ENCODE data around the gene ARHGAP22.

Gene ARHGAP22

DNA sequence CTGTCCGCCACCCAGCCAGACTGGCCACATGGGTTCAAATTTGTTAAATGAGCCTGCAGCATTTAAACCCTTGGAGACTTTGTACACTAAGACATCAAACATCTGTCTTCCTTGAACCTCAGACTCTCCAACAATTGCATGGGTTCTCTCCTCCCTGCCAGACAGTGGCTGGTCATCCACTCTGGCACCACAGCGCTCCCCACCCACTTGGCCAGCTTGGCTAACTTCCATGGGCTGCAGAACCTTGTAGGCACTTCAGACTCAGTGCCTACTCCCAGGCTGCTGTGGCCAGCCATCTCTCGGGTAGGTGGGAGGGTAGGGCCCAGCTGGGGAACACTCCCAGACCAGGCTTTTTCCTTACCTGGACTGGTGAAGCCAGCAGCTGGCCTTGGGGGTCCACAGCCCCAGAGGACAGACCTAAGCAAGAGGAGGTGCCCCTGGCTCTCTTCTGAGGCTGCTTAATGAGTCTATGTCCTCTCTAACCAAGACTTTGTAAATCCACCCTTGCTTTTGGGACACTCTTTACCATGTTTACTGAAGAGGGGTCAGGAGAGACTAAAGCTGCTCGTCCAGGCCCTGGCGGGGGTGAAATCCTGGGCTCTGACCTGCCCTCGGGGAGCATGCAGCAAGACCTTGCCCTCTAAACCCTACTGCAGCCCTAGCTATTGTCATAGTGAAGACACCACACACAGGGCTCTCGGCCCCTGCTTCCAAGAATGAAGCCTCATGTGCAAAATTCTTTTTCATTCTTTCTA lies 82.7 kb downstream of the ARHGAP22 start:
- TF ChIP-seq, protein P1, sequence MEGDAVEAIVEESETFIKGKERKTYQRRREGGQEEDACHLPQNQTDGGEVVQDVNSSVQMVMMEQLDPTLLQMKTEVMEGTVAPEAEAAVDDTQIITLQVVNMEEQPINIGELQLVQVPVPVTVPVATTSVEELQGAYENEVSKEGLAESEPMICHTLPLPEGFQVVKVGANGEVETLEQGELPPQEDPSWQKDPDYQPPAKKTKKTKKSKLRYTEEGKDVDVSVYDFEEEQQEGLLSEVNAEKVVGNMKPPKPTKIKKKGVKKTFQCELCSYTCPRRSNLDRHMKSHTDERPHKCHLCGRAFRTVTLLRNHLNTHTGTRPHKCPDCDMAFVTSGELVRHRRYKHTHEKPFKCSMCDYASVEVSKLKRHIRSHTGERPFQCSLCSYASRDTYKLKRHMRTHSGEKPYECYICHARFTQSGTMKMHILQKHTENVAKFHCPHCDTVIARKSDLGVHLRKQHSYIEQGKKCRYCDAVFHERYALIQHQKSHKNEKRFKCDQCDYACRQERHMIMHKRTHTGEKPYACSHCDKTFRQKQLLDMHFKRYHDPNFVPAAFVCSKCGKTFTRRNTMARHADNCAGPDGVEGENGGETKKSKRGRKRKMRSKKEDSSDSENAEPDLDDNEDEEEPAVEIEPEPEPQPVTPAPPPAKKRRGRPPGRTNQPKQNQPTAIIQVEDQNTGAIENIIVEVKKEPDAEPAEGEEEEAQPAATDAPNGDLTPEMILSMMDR (IDR thresholded peaks at IDR 0.05; ENCODE audit: low read depth, low read length, missing control alignments), result no peak
- H3K4me3 ChIP-seq (replicated peaks; ENCODE audit: low read depth, low read length), result no peak overlapping the region
- no peak for DNase-seq (ENCODE audit: extremely low read depth, low read depth)

DNA sequence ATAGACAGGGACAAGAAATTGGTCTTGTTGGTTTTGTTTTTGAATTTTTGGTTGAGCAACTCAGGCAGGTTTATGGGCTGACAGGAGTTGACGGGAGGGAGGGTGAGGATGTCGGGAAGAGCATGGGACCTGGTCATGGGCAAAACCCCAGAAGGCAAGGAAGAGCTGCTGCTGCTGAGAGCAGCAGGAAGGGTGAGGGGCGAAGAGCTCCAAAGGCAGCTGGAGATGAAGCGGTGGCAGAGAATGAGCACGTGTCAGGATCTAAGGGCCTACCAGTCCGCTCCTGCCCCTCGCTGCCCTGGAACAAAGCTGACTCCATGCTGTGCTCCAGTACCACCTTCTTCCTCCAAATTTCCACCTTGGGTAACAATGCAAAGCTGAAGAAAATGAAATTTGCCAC lies 84.3 kb downstream of the ARHGAP22 start:
- H3K4me3 ChIP-seq (replicated peaks; ENCODE audit: low read depth, low read length), result no peak overlapping the region
- no peak for DNase-seq (ENCODE audit: extremely low read depth, low read depth)
- TF ChIP-seq, protein P1 (IDR thresholded peaks at IDR 0.05; ENCODE audit: low read depth, low read length, missing control alignments), result no peak

DNA sequence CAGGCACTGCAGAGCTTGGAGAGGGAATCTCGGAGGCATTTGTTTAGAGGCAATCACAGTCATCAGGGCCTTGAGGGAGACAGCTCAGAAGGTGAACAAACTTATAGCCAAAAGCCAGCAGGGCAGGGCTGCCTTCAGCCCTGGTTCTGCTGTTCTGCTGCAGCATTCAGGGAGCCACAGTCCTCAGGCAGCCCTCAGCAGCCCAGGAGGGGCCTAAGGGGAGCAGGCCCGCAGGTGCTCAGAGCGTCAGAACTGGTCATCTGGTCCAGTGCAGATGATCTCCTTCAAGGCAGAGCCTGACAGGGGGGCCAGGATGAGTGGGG lies 84.7 kb downstream of the ARHGAP22 start:
- no peak overlapping the region for H3K4me3 ChIP-seq (replicated peaks; ENCODE audit: low read depth, low read length)
- TF ChIP-seq, protein P1 (IDR thresholded peaks at IDR 0.05; ENCODE audit: low read depth, low read length, missing control alignments), result no peak
- DNase-seq (ENCODE audit: extremely low read depth, low read depth), result no peak

GRCh38 chr10:48519481-48520183 lies 85.2 kb downstream of the ARHGAP22 start:
- TF ChIP-seq, protein P1 (IDR thresholded peaks at IDR 0.05; ENCODE audit: low read depth, low read length, missing control alignments), result no peak
- no peak overlapping the region for H3K4me3 ChIP-seq (replicated peaks; ENCODE audit: low read depth, low read length)
- DNase-seq (ENCODE audit: extremely low read depth, low read depth), result no peak

DNA sequence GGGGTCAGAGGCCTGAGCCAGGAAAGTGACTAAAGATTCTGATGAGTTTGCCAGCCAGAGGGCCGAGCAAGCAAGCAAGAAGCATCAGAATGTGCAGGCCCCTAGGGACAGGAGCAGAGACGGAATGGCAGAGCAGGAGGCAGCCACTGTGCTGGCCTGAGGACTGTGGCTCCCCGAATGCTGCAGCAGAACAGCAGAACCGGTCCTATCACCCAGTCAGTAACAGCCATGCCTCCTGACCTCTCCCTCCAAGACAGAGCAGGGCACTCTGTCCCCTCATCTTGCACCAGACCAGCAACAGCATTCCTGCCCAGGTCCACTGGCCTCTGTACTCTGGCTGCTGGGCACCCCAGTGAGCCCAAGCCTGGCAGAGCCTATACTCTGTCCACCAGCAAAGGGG lies 85.9 kb downstream of the ARHGAP22 start:
- TF ChIP-seq, protein P1 (IDR thresholded peaks at IDR 0.05; ENCODE audit: low read depth, low read length, missing control alignments), result no peak
- no peak for DNase-seq (ENCODE audit: extremely low read depth, low read depth)
- no peak overlapping the region for H3K4me3 ChIP-seq (replicated peaks; ENCODE audit: low read depth, low read length)

- no peak for DNase-seq (ENCODE audit: extremely low read depth, low read depth)
- no peak overlapping the region for H3K4me3 ChIP-seq (replicated peaks; ENCODE audit: low read depth, low read length)
- TF ChIP-seq, protein P1 (IDR thresholded peaks at IDR 0.05; ENCODE audit: low read depth, low read length, missing control alignments), result no peak
Observed at GRCh38 chr10:48517911-48518811, 86.7 kb downstream of the ARHGAP22 start.

All from HFF-Myc (cell line).